IPS DF 6.9 (cell line): ENCODE data around the gene FAM107A.

Experiments used
- DNase-seq: peaks from one replicate; pipeline ENCODE4 v3.0.0-alpha.2; 2013; ENCODE audit warnings: low read depth, low spot score
- H3K27ac ChIP-seq: one replicate; pipeline ENCODE4 v1.5.1; 2013; ENCODE audit warnings: low read length, control low read depth
- H3K27me3 ChIP-seq: 2 replicates; pipeline ENCODE4 v1.6.1; 2013; ENCODE audit warnings: mild to moderate bottlenecking, low read length; ENCODE audit not compliant: control insufficient read depth, insufficient read depth
- H3K36me3 ChIP-seq: 2 replicates; pipeline ENCODE4 v1.6.1; 2013; ENCODE audit warnings: low read length; ENCODE audit not compliant: control insufficient read depth, insufficient read depth
- H3K4me1 ChIP-seq: 2 replicates; pipeline ENCODE4 v1.6.1; 2013; ENCODE audit warnings: low read length; ENCODE audit not compliant: control insufficient read depth, insufficient read depth
- H3K4me3 ChIP-seq: 2 replicates; pipeline ENCODE4 v1.5.1; 2013; ENCODE audit warnings: mild to moderate bottlenecking, low read length
- H3K9me3 ChIP-seq: 2 replicates; pipeline ENCODE4 v1.6.1; 2013; ENCODE audit warnings: low read length, inconsistent platforms; ENCODE audit not compliant: control insufficient read depth, insufficient read depth
- WGBS: extraction: QIAGEN DNeasy Blood & Tissue Kit; methylation state at CpG from one replicate; pipeline ENCODE4 v1.1.7; 2013; ENCODE audit warnings: mixed read lengths, missing lambda C conversion rate; ENCODE audit not compliant: insufficient read length, insufficient coverage; 5-methylcytosine and 5-hydroxymethylcytosine counted together

FAM107A gene

GRCh38 chr3:58613236-58614132, 36.3 kb upstream of the FAM107A start:
- H3K4me1 ChIP-seq = peaks cover 2% of the 10 kb centered on the region; the same call in 1 of the 2 replicates
- H3K27ac ChIP-seq = no peak overlapping the region
- no peak for DNase-seq
- H3K36me3 ChIP-seq = no peaks in the 10 kb centered on the region
- no CpG with 5 or more reads among the region's 7 CpGs for WGBS
- H3K9me3 ChIP-seq = no peaks in the 10 kb centered on the region
- H3K27me3 ChIP-seq = no peaks in the 10 kb centered on the region
- H3K4me3 ChIP-seq = no peak overlapping the region

GRCh38 chr3:58612830-58613229, 35.6 kb upstream of the FAM107A start:
- Histone ChIP-seq H3K27me3 (no peaks in the 10 kb centered on the region), H3K36me3 (no peaks in the 10 kb centered on the region), H3K9me3 (no peaks in the 10 kb centered on the region), H3K27ac (no peak overlapping the region), H3K4me1 (peaks cover 2% of the 10 kb centered on the region; the same call in 1 of the 2 replicates), H3K4me3 (no peak overlapping the region)
- no peak for DNase-seq
- no CpG with 5 or more reads among the region's 9 CpGs for WGBS

- peaks cover 2% of the 10 kb centered on the region; the same call in 1 of the 2 replicates for H3K4me1 ChIP-seq
- H3K27me3 ChIP-seq = no peaks in the 10 kb centered on the region
- no CpG with 5 or more reads among the region's 7 CpGs for WGBS
- H3K9me3 ChIP-seq = no peaks in the 10 kb centered on the region
- H3K27ac ChIP-seq = no peak overlapping the region
- DNase-seq = no peak
- no peaks in the 10 kb centered on the region for H3K36me3 ChIP-seq
- no peak overlapping the region for H3K4me3 ChIP-seq
Measured at GRCh38 chr3:58609990-58610389, 32.8 kb upstream of the FAM107A start.

GRCh38 chr3:58608648-58609047, 31.5 kb upstream of the FAM107A start:
- no peak for DNase-seq
- Histone ChIP-seq H3K4me1 (peaks cover under 1% of the 10 kb centered on the region; the same call in 1 of the 2 replicates), H3K36me3 (no peaks in the 10 kb centered on the region), H3K9me3 (no peaks in the 10 kb centered on the region), H3K4me3 (no peak overlapping the region), H3K27ac (no peak overlapping the region), H3K27me3 (no peaks in the 10 kb centered on the region)
- WGBS = no CpG with 5 or more reads among the region's 5 CpGs

GRCh38 chr3:58607816-58608215, 30.6 kb upstream of the FAM107A start:
- no peak for DNase-seq
- H3K9me3 ChIP-seq = no peaks in the 10 kb centered on the region
- H3K36me3 ChIP-seq = no peaks in the 10 kb centered on the region
- no peaks in the 10 kb centered on the region for H3K4me1 ChIP-seq
- H3K27me3 ChIP-seq = no peaks in the 10 kb centered on the region
- H3K27ac ChIP-seq = no peak overlapping the region
- H3K4me3 ChIP-seq = no peak overlapping the region
- no CpG with 5 or more reads among the region's 4 CpGs for WGBS

GRCh38 chr3:58606693-58607092, 29.5 kb upstream of the FAM107A start:
- WGBS = no CpG with 5 or more reads among the region's 1 CpG
- Histone ChIP-seq H3K4me1 (no peaks in the 10 kb centered on the region), H3K4me3 (no peak overlapping the region), H3K27me3 (no peaks in the 10 kb centered on the region), H3K27ac (no peak overlapping the region), H3K9me3 (no peaks in the 10 kb centered on the region), H3K36me3 (no peaks in the 10 kb centered on the region)
- no peak for DNase-seq

- Histone ChIP-seq H3K9me3 (no peaks in the 10 kb centered on the region), H3K4me3 (no peak overlapping the region), H3K36me3 (no peaks in the 10 kb centered on the region), H3K4me1 (no peaks in the 10 kb centered on the region), H3K27ac (no peak overlapping the region), H3K27me3 (no peaks in the 10 kb centered on the region)
- no peak for DNase-seq
- WGBS = no CpG with 5 or more reads among the region's 6 CpGs
Measured at GRCh38 chr3:58604031-58604430, 26.8 kb upstream of the FAM107A start.

GRCh38 chr3:58603606-58604005, 26.4 kb upstream of the FAM107A start:
- Histone ChIP-seq H3K27ac (no peak overlapping the region), H3K9me3 (no peaks in the 10 kb centered on the region), H3K4me3 (no peak overlapping the region), H3K27me3 (no peaks in the 10 kb centered on the region), H3K36me3 (no peaks in the 10 kb centered on the region), H3K4me1 (no peaks in the 10 kb centered on the region)
- no peak for DNase-seq

GRCh38 chr3:58597770-58598310, 20.6 kb upstream of the FAM107A start:
- no peaks in the 10 kb centered on the region for H3K9me3 ChIP-seq
- no peak overlapping the region for H3K27ac ChIP-seq
- H3K4me3 ChIP-seq = no peak overlapping the region
- H3K36me3 ChIP-seq = no peaks in the 10 kb centered on the region
- no peak for DNase-seq
- no peaks in the 10 kb centered on the region for H3K4me1 ChIP-seq
- WGBS = no CpG with 5 or more reads among the region's 6 CpGs
- H3K27me3 ChIP-seq = no peaks in the 10 kb centered on the region

GRCh38 chr3:58596834-58597518, 19.8 kb upstream of the FAM107A start:
- Histone ChIP-seq H3K9me3 (no peaks in the 10 kb centered on the region), H3K4me1 (no peaks in the 10 kb centered on the region), H3K4me3 (no peak overlapping the region), H3K36me3 (no peaks in the 10 kb centered on the region), H3K27me3 (no peaks in the 10 kb centered on the region), H3K27ac (no peak overlapping the region)
- no peak for DNase-seq
- no CpG with 5 or more reads among the region's 4 CpGs for WGBS
